ENCODE data around the gene USP47. TPM values are rescaled to one million over a fixed set of nuclear protein-coding genes. Genes with fewer than 3 reads are reported as not detected.

USP47 gene
- total and polyA plus RNA-seq, 9 of the 15 experiments (the other 6 are each of a cell fraction or from before 2014, with no cell fraction given), result 13.1 to 63.6 (median 34.7) TPM

DNA sequence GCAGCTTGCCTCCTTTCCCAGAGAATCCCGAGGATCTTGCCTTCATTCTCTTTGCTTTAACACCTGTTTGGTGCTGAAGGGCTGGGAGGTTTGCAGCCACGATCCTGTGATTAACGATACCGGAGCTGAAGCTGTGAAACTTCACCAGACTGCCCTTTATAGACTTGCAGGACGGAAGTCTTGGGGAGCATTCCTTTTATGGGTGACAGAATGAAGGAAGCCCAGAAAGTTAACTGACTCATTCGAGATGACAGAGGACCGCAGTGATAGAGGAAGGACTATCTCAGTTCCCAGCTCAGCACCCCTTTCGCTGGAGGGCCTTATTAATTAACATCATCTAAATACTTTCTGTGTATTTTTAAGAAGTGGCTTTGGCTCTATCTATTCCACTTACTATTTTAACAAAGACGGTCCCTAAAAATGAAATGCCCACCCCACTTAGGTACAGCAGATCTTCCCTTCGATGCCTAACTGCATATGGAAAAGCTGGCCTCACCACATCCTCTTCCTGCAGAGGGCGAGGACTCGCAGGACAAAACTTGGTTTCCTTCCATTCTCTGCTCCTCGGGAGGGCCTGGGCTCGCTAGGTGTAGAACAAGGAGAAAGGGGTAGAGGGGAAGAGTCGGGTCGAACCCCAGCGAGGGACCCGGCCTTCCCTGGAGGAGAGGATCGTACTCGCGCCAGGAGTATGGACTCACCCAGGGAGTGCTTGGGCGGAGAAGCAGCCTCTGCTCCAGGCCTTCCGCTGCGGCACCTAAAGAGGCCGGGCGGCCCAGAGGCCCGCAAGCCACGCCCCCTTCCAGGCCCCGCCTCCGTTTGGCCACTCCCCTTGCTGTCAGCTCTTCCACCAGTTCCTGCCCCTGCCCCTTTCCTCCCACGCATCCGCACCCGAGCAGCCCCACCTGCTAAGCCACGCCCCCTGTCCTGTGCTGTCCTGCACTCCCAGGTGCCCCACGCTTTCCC, 30.7 kb upstream of the USP47 start (continued):
- TF ChIP-seq, protein P1, sequence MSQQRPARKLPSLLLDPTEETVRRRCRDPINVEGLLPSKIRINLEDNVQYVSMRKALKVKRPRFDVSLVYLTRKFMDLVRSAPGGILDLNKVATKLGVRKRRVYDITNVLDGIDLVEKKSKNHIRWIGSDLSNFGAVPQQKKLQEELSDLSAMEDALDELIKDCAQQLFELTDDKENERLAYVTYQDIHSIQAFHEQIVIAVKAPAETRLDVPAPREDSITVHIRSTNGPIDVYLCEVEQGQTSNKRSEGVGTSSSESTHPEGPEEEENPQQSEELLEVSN (IDR thresholded peaks at IDR 0.05; ENCODE audit: borderline replicate concordance in 1 of 2, extremely low read depth in 1 of 2, insufficient read depth in 1 of 2, insufficient read length in 1 of 2, low read depth in 1 of 2, low read length in 1 of 2, poor library complexity in 1 of 2, severe bottlenecking in 1 of 2), result peak; percentile 17 to 63
- TF ChIP-seq, protein P2, sequence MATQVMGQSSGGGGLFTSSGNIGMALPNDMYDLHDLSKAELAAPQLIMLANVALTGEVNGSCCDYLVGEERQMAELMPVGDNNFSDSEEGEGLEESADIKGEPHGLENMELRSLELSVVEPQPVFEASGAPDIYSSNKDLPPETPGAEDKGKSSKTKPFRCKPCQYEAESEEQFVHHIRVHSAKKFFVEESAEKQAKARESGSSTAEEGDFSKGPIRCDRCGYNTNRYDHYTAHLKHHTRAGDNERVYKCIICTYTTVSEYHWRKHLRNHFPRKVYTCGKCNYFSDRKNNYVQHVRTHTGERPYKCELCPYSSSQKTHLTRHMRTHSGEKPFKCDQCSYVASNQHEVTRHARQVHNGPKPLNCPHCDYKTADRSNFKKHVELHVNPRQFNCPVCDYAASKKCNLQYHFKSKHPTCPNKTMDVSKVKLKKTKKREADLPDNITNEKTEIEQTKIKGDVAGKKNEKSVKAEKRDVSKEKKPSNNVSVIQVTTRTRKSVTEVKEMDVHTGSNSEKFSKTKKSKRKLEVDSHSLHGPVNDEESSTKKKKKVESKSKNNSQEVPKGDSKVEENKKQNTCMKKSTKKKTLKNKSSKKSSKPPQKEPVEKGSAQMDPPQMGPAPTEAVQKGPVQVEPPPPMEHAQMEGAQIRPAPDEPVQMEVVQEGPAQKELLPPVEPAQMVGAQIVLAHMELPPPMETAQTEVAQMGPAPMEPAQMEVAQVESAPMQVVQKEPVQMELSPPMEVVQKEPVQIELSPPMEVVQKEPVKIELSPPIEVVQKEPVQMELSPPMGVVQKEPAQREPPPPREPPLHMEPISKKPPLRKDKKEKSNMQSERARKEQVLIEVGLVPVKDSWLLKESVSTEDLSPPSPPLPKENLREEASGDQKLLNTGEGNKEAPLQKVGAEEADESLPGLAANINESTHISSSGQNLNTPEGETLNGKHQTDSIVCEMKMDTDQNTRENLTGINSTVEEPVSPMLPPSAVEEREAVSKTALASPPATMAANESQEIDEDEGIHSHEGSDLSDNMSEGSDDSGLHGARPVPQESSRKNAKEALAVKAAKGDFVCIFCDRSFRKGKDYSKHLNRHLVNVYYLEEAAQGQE (IDR thresholded peaks at IDR 0.05; ENCODE audit: borderline replicate concordance), result no peak
- TF ChIP-seq, protein P2 (CRISPR knock-in tag; IDR thresholded peaks at IDR 0.05; ENCODE audit: low read depth), result no peak
- TF ChIP-seq ZNF217 (CRISPR knock-in tag; IDR thresholded peaks at IDR 0.05) (no peak), ZNF444 (CRISPR knock-in tag; IDR thresholded peaks at IDR 0.05) (no peak), NFYB (IDR thresholded peaks at IDR 0.05; ENCODE audit: extremely low read depth, insufficient read length) (no peak)
- TF ChIP-seq, protein P3, sequence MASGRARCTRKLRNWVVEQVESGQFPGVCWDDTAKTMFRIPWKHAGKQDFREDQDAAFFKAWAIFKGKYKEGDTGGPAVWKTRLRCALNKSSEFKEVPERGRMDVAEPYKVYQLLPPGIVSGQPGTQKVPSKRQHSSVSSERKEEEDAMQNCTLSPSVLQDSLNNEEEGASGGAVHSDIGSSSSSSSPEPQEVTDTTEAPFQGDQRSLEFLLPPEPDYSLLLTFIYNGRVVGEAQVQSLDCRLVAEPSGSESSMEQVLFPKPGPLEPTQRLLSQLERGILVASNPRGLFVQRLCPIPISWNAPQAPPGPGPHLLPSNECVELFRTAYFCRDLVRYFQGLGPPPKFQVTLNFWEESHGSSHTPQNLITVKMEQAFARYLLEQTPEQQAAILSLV (tag; IDR thresholded peaks at IDR 0.05), result no peak
- TF ChIP-seq, protein P4, sequence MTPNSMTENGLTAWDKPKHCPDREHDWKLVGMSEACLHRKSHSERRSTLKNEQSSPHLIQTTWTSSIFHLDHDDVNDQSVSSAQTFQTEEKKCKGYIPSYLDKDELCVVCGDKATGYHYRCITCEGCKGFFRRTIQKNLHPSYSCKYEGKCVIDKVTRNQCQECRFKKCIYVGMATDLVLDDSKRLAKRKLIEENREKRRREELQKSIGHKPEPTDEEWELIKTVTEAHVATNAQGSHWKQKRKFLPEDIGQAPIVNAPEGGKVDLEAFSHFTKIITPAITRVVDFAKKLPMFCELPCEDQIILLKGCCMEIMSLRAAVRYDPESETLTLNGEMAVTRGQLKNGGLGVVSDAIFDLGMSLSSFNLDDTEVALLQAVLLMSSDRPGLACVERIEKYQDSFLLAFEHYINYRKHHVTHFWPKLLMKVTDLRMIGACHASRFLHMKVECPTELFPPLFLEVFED (CRISPR knock-in tag; conservative IDR thresholded peaks at IDR 0.05), result no peak
- TF ChIP-seq, protein P5, sequence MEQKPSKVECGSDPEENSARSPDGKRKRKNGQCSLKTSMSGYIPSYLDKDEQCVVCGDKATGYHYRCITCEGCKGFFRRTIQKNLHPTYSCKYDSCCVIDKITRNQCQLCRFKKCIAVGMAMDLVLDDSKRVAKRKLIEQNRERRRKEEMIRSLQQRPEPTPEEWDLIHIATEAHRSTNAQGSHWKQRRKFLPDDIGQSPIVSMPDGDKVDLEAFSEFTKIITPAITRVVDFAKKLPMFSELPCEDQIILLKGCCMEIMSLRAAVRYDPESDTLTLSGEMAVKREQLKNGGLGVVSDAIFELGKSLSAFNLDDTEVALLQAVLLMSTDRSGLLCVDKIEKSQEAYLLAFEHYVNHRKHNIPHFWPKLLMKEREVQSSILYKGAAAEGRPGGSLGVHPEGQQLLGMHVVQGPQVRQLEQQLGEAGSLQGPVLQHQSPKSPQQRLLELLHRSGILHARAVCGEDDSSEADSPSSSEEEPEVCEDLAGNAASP (IDR thresholded peaks at IDR 0.05), result no peak
